GM12875 (cell line): ENCODE data around the gene HCRT.
"Not testable (repeated sequence)": the region's sequence is repeated elsewhere in the genome, so short reads cannot be mapped to it uniquely, and the experiment has no call there.

Experiments used
- H3K4me3 ChIP-seq: one replicate; pipeline ENCODE4 v1.5.1; 2011; ENCODE audit warnings: low read depth, low read length, control low read depth
- TF ChIP-seq, protein P1 (sequence below): IDR thresholded peaks from 2 replicates; pipeline ENCODE4 v1.5.1; 2011; ENCODE audit warnings: low read depth, mild to moderate bottlenecking, control low read depth, inconsistent platforms, low read length, moderate library complexity, borderline replicate concordance; ENCODE audit not compliant: insufficient read depth

HCRT gene

DNA sequence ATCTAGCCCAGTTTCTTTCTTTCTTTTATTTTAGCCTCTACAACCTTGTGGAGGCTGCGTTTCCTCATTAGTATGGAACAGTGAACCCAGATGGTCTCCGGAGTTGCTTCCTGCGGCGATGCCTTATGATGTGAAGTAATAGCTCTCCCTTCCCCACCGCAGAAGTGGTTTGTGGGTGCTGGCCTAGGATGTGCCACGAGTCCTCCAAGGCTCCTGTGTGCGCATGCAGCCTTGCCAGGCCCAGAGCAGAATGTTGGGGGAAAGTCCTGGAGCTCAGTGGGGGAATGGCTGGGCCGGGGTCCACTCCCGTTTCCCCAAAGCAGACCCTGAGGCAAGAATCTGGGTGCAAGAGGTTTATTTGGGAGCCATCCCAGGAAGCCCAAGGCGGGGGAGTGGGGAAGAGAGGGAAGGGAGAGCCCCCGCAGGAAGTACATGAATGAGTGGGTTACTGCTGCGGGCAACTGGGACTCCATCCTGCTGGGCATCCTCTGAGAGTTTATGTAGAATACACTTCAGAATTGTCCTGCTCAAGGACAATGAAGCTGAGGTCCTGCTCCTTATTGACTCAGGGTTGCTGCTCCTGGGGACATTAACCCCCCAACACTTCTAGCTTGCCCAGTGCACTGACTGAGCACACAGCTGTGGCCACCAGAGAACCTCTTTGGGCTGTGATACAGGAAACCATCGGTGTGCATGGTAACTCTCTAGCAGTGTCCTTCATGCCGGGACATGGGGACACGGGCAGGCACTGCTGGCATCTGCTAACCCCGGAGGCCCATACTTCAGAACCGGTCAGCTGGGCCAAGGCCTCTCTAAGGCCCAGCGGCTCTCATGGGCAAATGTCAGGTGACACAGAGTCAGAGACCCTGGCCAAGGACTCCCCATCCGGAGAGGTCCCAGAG is 3.7 kb upstream of the HCRT start:
- H3K4me3 ChIP-seq: no peak overlapping the region
- TF ChIP-seq, protein P1, sequence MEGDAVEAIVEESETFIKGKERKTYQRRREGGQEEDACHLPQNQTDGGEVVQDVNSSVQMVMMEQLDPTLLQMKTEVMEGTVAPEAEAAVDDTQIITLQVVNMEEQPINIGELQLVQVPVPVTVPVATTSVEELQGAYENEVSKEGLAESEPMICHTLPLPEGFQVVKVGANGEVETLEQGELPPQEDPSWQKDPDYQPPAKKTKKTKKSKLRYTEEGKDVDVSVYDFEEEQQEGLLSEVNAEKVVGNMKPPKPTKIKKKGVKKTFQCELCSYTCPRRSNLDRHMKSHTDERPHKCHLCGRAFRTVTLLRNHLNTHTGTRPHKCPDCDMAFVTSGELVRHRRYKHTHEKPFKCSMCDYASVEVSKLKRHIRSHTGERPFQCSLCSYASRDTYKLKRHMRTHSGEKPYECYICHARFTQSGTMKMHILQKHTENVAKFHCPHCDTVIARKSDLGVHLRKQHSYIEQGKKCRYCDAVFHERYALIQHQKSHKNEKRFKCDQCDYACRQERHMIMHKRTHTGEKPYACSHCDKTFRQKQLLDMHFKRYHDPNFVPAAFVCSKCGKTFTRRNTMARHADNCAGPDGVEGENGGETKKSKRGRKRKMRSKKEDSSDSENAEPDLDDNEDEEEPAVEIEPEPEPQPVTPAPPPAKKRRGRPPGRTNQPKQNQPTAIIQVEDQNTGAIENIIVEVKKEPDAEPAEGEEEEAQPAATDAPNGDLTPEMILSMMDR: no peak

DNA sequence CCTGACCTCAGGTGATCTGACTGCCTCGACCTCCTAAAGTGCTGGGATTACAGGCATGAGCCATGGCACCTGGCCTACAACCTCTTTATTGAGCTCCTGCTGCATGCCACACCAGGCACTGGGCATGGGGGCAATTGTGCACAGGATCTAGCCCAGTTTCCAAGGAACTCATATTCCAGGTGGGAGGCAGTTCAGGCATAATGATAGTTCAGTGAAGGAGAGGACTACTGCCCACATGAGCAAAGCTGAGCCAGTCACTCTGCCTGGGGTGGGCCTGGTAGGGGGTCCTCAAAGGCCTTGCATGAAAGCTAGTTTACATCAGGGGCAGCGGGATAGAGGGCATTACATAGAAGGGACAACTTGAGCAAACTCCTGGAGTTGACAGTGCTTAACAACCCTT is 2.6 kb upstream of the HCRT start:
- TF ChIP-seq, protein P1: no peak
- H3K4me3 ChIP-seq: no peak overlapping the region

DNA sequence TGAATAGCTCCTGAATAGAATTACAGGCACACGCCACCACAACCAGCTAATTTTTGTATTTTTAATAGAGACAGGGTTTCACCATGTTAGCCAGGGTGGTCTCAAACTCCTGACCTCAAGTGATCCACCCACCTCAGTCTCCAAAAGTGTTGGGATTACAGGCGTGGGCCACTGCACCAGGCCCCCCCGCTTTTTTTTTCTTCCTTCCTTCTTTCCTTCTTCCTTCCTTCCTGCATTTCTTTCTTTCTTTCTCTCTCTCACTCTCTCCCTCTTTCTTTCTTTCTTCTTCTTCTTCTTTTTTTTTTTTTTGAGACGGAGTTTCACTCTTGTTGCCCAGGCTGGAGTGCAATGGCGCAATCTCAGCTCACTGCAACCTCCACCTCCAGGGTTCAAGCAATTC is 939 bp upstream of the HCRT start:
- not testable (repeated sequence) for H3K4me3 ChIP-seq

DNA sequence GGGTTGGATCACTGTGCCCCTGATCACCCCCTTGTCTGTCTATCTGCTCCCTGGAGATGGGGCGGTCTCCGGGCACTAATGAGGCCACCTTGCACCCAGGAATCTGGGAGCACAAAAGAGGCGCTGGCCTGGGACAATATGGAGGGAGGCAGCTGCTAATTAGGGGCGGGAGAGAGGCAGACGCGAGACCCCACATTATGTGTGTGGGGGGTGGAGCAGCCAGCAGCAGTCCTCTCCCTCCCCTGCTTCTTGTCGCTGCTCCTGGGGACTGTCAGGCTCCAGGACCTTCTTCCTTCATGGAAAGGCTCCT is 324 bp upstream of the HCRT start:
- H3K4me3 ChIP-seq: no peak overlapping the region
- TF ChIP-seq, protein P1: no peak

DNA sequence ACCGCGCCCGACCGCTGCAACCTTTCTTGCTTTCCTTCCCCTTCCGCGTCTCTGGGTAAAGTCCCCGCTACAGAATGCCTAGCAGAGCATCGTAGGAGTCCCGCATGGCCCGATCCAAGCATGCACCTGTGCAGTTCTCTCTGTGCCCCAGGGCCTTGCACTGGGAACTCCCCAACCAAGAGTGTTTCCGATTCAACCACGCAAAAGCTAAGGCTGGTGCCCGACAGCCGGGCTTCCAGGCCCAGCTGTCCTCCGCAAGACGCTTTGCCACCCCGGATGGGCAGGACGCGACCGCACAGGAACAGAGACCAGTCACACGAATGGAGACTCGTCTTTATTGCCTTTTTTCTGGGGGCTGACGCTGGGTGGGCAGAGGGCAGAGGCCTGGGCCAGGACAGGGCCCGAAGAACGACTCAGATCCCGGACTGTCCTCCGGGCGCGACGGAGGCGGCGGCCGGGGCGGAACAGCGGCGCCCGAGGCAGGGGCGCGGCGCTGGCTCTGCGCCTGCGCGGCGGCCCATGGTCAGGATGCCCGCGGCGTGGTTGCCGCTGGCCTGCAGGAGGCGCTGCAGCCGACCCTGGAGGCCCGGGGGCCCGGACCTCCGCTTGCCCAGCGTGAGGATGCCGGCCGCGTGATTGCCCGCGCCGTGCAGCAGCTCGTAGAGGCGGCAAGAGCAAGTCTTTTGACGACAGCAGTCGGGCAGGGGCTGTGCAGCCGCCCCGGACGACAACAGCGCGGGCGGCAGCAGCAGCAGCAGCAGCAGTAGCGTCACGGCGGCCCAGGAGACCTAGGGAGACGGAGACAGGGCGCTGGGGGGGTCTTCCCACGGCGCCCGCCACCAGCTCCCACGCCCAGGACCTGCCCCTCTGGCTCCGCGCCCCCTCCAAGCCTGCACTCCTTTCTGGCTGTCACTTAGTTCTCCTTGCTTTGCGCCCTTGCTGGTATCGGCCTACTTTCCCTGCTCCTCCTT is 1.2 kb downstream of the HCRT start:
- peak overlapping the region; percentile 50 for H3K4me3 ChIP-seq
- TF ChIP-seq, protein P1: peak; percentile 98

DNA sequence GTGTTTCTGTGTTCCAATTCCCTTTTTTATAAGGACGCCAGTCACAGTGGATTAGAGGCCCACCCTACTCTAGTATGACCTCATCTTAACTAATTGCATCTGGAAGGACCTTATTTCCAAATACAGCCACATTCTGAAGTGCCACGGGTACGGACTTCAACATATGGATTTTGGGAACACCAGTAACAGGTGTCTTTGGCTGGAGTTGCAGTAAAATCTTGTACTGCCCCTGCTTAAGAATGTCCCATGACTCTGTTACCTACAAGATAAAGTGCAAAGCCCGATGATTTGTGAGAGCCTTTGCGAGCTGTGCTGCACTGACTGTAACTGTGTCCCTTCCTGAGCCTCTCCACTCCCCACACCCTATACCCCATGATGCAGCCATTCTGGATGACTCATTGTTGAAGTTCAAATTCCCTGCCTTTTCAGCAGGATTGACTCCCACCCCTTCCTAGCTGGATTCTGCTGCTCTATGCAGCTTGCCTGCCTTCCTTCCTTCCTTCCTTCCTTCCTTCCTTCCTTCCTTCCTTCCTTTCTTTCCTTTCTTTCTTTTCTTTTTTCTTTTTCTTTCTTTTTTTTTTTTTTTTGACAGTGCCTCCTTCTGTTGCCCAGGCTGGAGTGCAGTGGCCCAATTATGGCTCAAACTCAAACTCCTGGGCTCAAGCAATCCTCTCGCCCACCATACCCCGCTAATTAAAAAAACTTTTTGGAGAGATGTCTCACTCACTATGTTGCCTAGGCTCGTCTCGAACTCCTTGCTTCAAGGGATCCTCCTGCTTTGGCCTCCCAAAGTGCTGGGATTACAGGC is 2.1 kb downstream of the HCRT start:
- H3K4me3 ChIP-seq: peak overlapping the region; percentile 50
- TF ChIP-seq, protein P1: no peak

DNA sequence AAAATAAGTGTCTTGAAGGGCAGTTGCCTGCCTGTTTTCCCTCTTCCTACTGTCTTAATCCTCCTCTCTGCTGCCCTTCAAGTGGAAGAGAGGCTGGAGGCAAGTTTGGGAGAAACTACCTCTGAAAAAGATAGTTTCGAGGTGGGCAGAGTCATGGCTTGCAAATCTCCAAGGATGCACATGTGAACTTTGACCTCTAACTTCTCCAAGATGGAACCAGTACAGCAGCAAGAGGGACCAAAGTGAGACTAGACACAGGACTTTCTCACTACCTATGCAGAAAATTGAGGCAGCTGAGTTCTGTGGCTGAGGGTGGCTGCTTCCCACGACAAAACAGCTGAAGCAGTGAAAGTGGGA is 3.4 kb downstream of the HCRT start:
- TF ChIP-seq, protein P1: no peak
- H3K4me3 ChIP-seq: no peak overlapping the region
